GM12878 (cell line): Measurements from ENCODE around the gene RHBDD3. TPM values are rescaled to one million over a fixed set of nuclear protein-coding genes. Genes with fewer than 3 reads are reported as not detected.

Experiments
- polyA plus RNA-seq, 11 experiments: library from polyadenylated mRNA; depleted of rRNA in 4 of 11; unstranded in 6 of 11; stranded (reverse) in 5 of 11; fragments of >200 nt; fragmentation: Nextera tagmentation in 4 of 11; fragmentation: Illumina TruSeq in 1 of 11; extraction: Ambion mirVana in 4 of 11; extraction: Trizol in 1 of 11; gene quantifications; 1 replicate in 1 of 11; 2 replicates in 10 of 11; pipeline versions ENCODE4 v1.2.1 to v1.2.3, GENCODE V29; 2011 to 2016; ENCODE audit warnings: inconsistent platforms in 2 of 11, missing spikeins in 2 of 11, low read depth in 1 of 11
- total RNA-seq, 4 experiments: library from RNA; depleted of rRNA in 3 of 4; stranded (reverse); fragments of >200 nt in 3 of 4; fragmentation: Illumina TruSeq in 1 of 4; extraction: Trizol in 1 of 4; gene quantifications; 2 replicates each; pipeline versions ENCODE4 v1.2.1 to v1.2.3, GENCODE V29; 2013 to 2021

The RHBDD3 gene
- total and polyA plus RNA-seq, 10 of the 15 experiments (the other 5 are each of a cell fraction or from before 2014, with no cell fraction given): 0.27 to 41.2 (median 20.1) TPM

Other genes with a start within 250 kb of the RHBDD3 start
Only the 7 nearest of the 9 such genes appear.
- 0.17 and 0.27 TPM in 2 replicates for gene KREMEN1, start 194.9 kb downstream of the RHBDD3 start, total RNA-seq (2014; rRNA removed)
- 0.13 and 0.14 TPM in 2 replicates for gene KREMEN1, start 194.9 kb downstream of the RHBDD3 start, total RNA-seq (2014; rRNA removed; fragmentation: Illumina TruSeq; extraction: Trizol)
- 0.40 and 0.46 TPM in 2 replicates for gene KREMEN1, start 194.9 kb downstream of the RHBDD3 start, total RNA-seq (2021)
- 1.8 and 2.5 TPM in 2 replicates for gene KREMEN1, start 194.9 kb downstream of the RHBDD3 start, polyA plus RNA-seq (2011; rRNA removed)
- 0.05 and 0.59 TPM in 2 replicates for gene KREMEN1, start 194.9 kb downstream of the RHBDD3 start, polyA plus RNA-seq (2014; fragmentation: Illumina TruSeq; extraction: Trizol)
- gene KREMEN1, start 194.9 kb downstream of the RHBDD3 start, polyA plus RNA-seq (2014; fragmentation: Nextera tagmentation; extraction: Ambion mirVana): under 1 TPM; 0.10 to 0.11 TPM
- 0.37 and 0.74 TPM in 2 replicates for gene KREMEN1, start 194.9 kb downstream of the RHBDD3 start, polyA plus RNA-seq (2014; rRNA removed)
- under 1 TPM in 1 of 2 experiments, not detected in 1; 0.20 TPM for gene KREMEN1, start 194.9 kb downstream of the RHBDD3 start, polyA plus RNA-seq (2016; fragmentation: Nextera tagmentation; extraction: Ambion mirVana)
- 12.0 and 19.4 TPM in 2 replicates for gene EMID1, start 62.1 kb downstream of the RHBDD3 start, total RNA-seq (2014; rRNA removed)
- 4.3 and 5.8 TPM in 2 replicates for gene EMID1, start 62.1 kb downstream of the RHBDD3 start, total RNA-seq (2014; rRNA removed; fragmentation: Illumina TruSeq; extraction: Trizol)
- gene EMID1, start 62.1 kb downstream of the RHBDD3 start, total RNA-seq (2021): 17.5 and 18.3 TPM in 2 replicates
- 29.3 and 60.3 TPM in 2 replicates for gene EMID1, start 62.1 kb downstream of the RHBDD3 start, polyA plus RNA-seq (2011; rRNA removed)
- gene EMID1, start 62.1 kb downstream of the RHBDD3 start, polyA plus RNA-seq (2014; fragmentation: Illumina TruSeq; extraction: Trizol): 0.54 and 2.3 TPM in 2 replicates
- gene EMID1, start 62.1 kb downstream of the RHBDD3 start, polyA plus RNA-seq (2014; fragmentation: Nextera tagmentation; extraction: Ambion mirVana): 1 to 10 TPM; 1.2 to 2.3 TPM
- gene EMID1, start 62.1 kb downstream of the RHBDD3 start, polyA plus RNA-seq (2014; rRNA removed): 20.7 and 23.8 TPM in 2 replicates
- gene EMID1, start 62.1 kb downstream of the RHBDD3 start, polyA plus RNA-seq (2016; fragmentation: Nextera tagmentation; extraction: Ambion mirVana): 10 to 100 TPM in 1 of 2 experiments, 1 to 10 TPM in 1; 10.0 to 13.9 TPM
- gene EWSR1, start 287 bp upstream of the RHBDD3 start, total RNA-seq (2014; rRNA removed): 339 and 342 TPM in 2 replicates
- gene EWSR1, start 287 bp upstream of the RHBDD3 start, total RNA-seq (2014; rRNA removed; fragmentation: Illumina TruSeq; extraction: Trizol): 200 and 209 TPM in 2 replicates
- 307 and 325 TPM in 2 replicates for gene EWSR1, start 287 bp upstream of the RHBDD3 start, total RNA-seq (2021)
- 233 and 400 TPM in 2 replicates for gene EWSR1, start 287 bp upstream of the RHBDD3 start, polyA plus RNA-seq (2011; rRNA removed)
- 430 and 480 TPM in 2 replicates for gene EWSR1, start 287 bp upstream of the RHBDD3 start, polyA plus RNA-seq (2014; fragmentation: Illumina TruSeq; extraction: Trizol)
- gene EWSR1, start 287 bp upstream of the RHBDD3 start, polyA plus RNA-seq (2014; fragmentation: Nextera tagmentation; extraction: Ambion mirVana): 100 to 1,000 TPM; 130 to 180 TPM
- 369 and 388 TPM in 2 replicates for gene EWSR1, start 287 bp upstream of the RHBDD3 start, polyA plus RNA-seq (2014; rRNA removed)
- 100 to 1,000 TPM; 426 to 464 TPM for gene EWSR1, start 287 bp upstream of the RHBDD3 start, polyA plus RNA-seq (2016; fragmentation: Nextera tagmentation; extraction: Ambion mirVana)
- gene GAS2L1, start 38.7 kb upstream of the RHBDD3 start, total RNA-seq (2014; rRNA removed): not detected in 2 replicates
- gene GAS2L1, start 38.7 kb upstream of the RHBDD3 start, total RNA-seq (2014; rRNA removed; fragmentation: Illumina TruSeq; extraction: Trizol): not detected in 2 replicates
- 0.13 and 0.43 TPM in 2 replicates for gene GAS2L1, start 38.7 kb upstream of the RHBDD3 start, total RNA-seq (2021)
- gene GAS2L1, start 38.7 kb upstream of the RHBDD3 start, polyA plus RNA-seq (2011; rRNA removed): not detected in 2 replicates
- not detected in 2 replicates for gene GAS2L1, start 38.7 kb upstream of the RHBDD3 start, polyA plus RNA-seq (2014; fragmentation: Illumina TruSeq; extraction: Trizol)
- gene GAS2L1, start 38.7 kb upstream of the RHBDD3 start, polyA plus RNA-seq (2014; fragmentation: Nextera tagmentation; extraction: Ambion mirVana): not detected
- 0.03 and 0.06 TPM in 2 replicates for gene GAS2L1, start 38.7 kb upstream of the RHBDD3 start, polyA plus RNA-seq (2014; rRNA removed)
- not detected for gene GAS2L1, start 38.7 kb upstream of the RHBDD3 start, polyA plus RNA-seq (2016; fragmentation: Nextera tagmentation; extraction: Ambion mirVana)
- 0.27 TPM in 1 of 2 replicates, not detected in the other for gene RASL10A, start 47.7 kb upstream of the RHBDD3 start, total RNA-seq (2014; rRNA removed)
- gene RASL10A, start 47.7 kb upstream of the RHBDD3 start, total RNA-seq (2014; rRNA removed; fragmentation: Illumina TruSeq; extraction: Trizol): not detected in 2 replicates
- 0.32 and 0.46 TPM in 2 replicates for gene RASL10A, start 47.7 kb upstream of the RHBDD3 start, total RNA-seq (2021)
- gene RASL10A, start 47.7 kb upstream of the RHBDD3 start, polyA plus RNA-seq (2011; rRNA removed): 0.12 TPM in 1 of 2 replicates, not detected in the other
- not detected in 2 replicates for gene RASL10A, start 47.7 kb upstream of the RHBDD3 start, polyA plus RNA-seq (2014; fragmentation: Illumina TruSeq; extraction: Trizol)
- gene RASL10A, start 47.7 kb upstream of the RHBDD3 start, polyA plus RNA-seq (2014; fragmentation: Nextera tagmentation; extraction: Ambion mirVana): not detected
- gene RASL10A, start 47.7 kb upstream of the RHBDD3 start, polyA plus RNA-seq (2014; rRNA removed): not detected in 2 replicates
- under 1 TPM; 0.17 to 0.24 TPM for gene RASL10A, start 47.7 kb upstream of the RHBDD3 start, polyA plus RNA-seq (2016; fragmentation: Nextera tagmentation; extraction: Ambion mirVana)
- gene AP1B1, start 120.6 kb upstream of the RHBDD3 start, total RNA-seq (2014; rRNA removed): 73.0 and 90.1 TPM in 2 replicates
- gene AP1B1, start 120.6 kb upstream of the RHBDD3 start, total RNA-seq (2014; rRNA removed; fragmentation: Illumina TruSeq; extraction: Trizol): 30.0 and 36.1 TPM in 2 replicates
- 87.6 and 91.5 TPM in 2 replicates for gene AP1B1, start 120.6 kb upstream of the RHBDD3 start, total RNA-seq (2021)
- gene AP1B1, start 120.6 kb upstream of the RHBDD3 start, polyA plus RNA-seq (2011; rRNA removed): 32.2 and 59.4 TPM in 2 replicates
- gene AP1B1, start 120.6 kb upstream of the RHBDD3 start, polyA plus RNA-seq (2014; fragmentation: Illumina TruSeq; extraction: Trizol): 21.4 and 56.1 TPM in 2 replicates
- 1 to 10 TPM; 2.1 to 5.0 TPM for gene AP1B1, start 120.6 kb upstream of the RHBDD3 start, polyA plus RNA-seq (2014; fragmentation: Nextera tagmentation; extraction: Ambion mirVana)
- 54.9 and 66.6 TPM in 2 replicates for gene AP1B1, start 120.6 kb upstream of the RHBDD3 start, polyA plus RNA-seq (2014; rRNA removed)
- 10 to 100 TPM; 89.1 to 98.6 TPM for gene AP1B1, start 120.6 kb upstream of the RHBDD3 start, polyA plus RNA-seq (2016; fragmentation: Nextera tagmentation; extraction: Ambion mirVana)
- gene RFPL1, start 170.6 kb upstream of the RHBDD3 start, total RNA-seq (2014; rRNA removed): not detected in 2 replicates
- not detected in 2 replicates for gene RFPL1, start 170.6 kb upstream of the RHBDD3 start, total RNA-seq (2014; rRNA removed; fragmentation: Illumina TruSeq; extraction: Trizol)
- not detected in 2 replicates for gene RFPL1, start 170.6 kb upstream of the RHBDD3 start, total RNA-seq (2021)
- not detected in 2 replicates for gene RFPL1, start 170.6 kb upstream of the RHBDD3 start, polyA plus RNA-seq (2011; rRNA removed)
- gene RFPL1, start 170.6 kb upstream of the RHBDD3 start, polyA plus RNA-seq (2014; fragmentation: Illumina TruSeq; extraction: Trizol): not detected in 2 replicates
- gene RFPL1, start 170.6 kb upstream of the RHBDD3 start, polyA plus RNA-seq (2014; fragmentation: Nextera tagmentation; extraction: Ambion mirVana): under 1 TPM in 1 of 2 experiments, not detected in 1; 0.13 TPM
- not detected in 2 replicates for gene RFPL1, start 170.6 kb upstream of the RHBDD3 start, polyA plus RNA-seq (2014; rRNA removed)
- not detected for gene RFPL1, start 170.6 kb upstream of the RHBDD3 start, polyA plus RNA-seq (2016; fragmentation: Nextera tagmentation; extraction: Ambion mirVana)